ENCODE measurements around the gene ZNF385B.

The ZNF385B gene

GRCh38 chr2:179749210-179749609 is 112.2 kb downstream of the ZNF385B start:
- DNase-seq (ENCODE audit: low spot score) = no peak
- in situ Hi-C loops (cut with MboI; ENCODE audit: low pct_unique_long_range_greater_than_20kb, low sequenced_read_pairs, unreplicated experiment) = loop anchor here (25.0 kb wide), 1 partner anchor 337 kb away; no protein-coding TSS in a partner anchor
- TF ChIP-seq CTCF (IDR thresholded peaks at IDR 0.05; ENCODE audit: extremely low read depth, insufficient read depth, missing control alignments) = no peak

- in situ Hi-C loops (cut with MboI; ENCODE audit: low pct_unique_long_range_greater_than_20kb, low sequenced_read_pairs, unreplicated experiment) = loop anchor here (25.0 kb wide), 1 partner anchor 335 kb away; no protein-coding TSS in a partner anchor
Observed at GRCh38 chr2:179746981-179747380, 114.4 kb downstream of the ZNF385B start.

GRCh38 chr2:179745635-179746256 is 115.7 kb downstream of the ZNF385B start:
- no peak for DNase-seq (ENCODE audit: low spot score)
- TF ChIP-seq CTCF (IDR thresholded peaks at IDR 0.05; ENCODE audit: extremely low read depth, insufficient read depth, missing control alignments) = no peak
- in situ Hi-C loops (cut with MboI; ENCODE audit: low pct_unique_long_range_greater_than_20kb, low sequenced_read_pairs, unreplicated experiment) = loop anchor here (25.0 kb wide), 1 partner anchor 333 kb away; no protein-coding TSS in a partner anchor

More at GRCh38 chr2:179746981-179747380, 114.4 kb downstream of the ZNF385B start:
- no peak for TF ChIP-seq CTCF (IDR thresholded peaks at IDR 0.05; ENCODE audit: extremely low read depth, insufficient read depth, missing control alignments)
- DNase-seq (ENCODE audit: low spot score) = no peak

GRCh38 chr2:179744401-179744800 is 117.0 kb downstream of the ZNF385B start:
- in situ Hi-C loops (cut with MboI; ENCODE audit: low pct_unique_long_range_greater_than_20kb, low sequenced_read_pairs, unreplicated experiment) = loop anchor here (25.0 kb wide), 1 partner anchor 332 kb away; no protein-coding TSS in a partner anchor
- no peak for TF ChIP-seq CTCF (IDR thresholded peaks at IDR 0.05; ENCODE audit: extremely low read depth, insufficient read depth, missing control alignments)
- DNase-seq (ENCODE audit: low spot score) = no peak

GRCh38 chr2:179741317-179741716 is 120.1 kb downstream of the ZNF385B start:
- DNase-seq (ENCODE audit: low spot score) = no peak
- in situ Hi-C loops (cut with MboI; ENCODE audit: low pct_unique_long_range_greater_than_20kb, low sequenced_read_pairs, unreplicated experiment) = loop anchor here (25.0 kb wide), 1 partner anchor 329 kb away; no protein-coding TSS in a partner anchor
- no peak for TF ChIP-seq CTCF (IDR thresholded peaks at IDR 0.05; ENCODE audit: extremely low read depth, insufficient read depth, missing control alignments)

- DNase-seq (ENCODE audit: low spot score) = no peak
- in situ Hi-C loops (cut with MboI; ENCODE audit: low pct_unique_long_range_greater_than_20kb, low sequenced_read_pairs, unreplicated experiment) = loop anchor here (25.0 kb wide), 1 partner anchor 318 kb away; no protein-coding TSS in a partner anchor
- TF ChIP-seq CTCF (IDR thresholded peaks at IDR 0.05; ENCODE audit: extremely low read depth, insufficient read depth, missing control alignments) = no peak
Observed at GRCh38 chr2:179729966-179730365, 131.4 kb downstream of the ZNF385B start.
